GM23248 (cell line): ENCODE results near the gene POLR3C.

ENCODE experiments used
- EZH2 ChIP-seq: fragments of 200-600 bp; sonication (generic); IDR thresholded peaks from 2 replicates; pipeline ENCODE4 v1.6.1; 2018; ENCODE audit warnings: antibody characterized with exemption, mild to moderate bottlenecking; ENCODE audit not compliant: insufficient read depth, poor library complexity, severe bottlenecking
- EZH2phosphoT487 ChIP-seq: fragments of 200-600 bp; sonication (generic); IDR thresholded peaks from 2 replicates; pipeline ENCODE4 v1.6.1; 2018; ENCODE audit warnings: antibody characterized with exemption, moderate library complexity, mild to moderate bottlenecking, low read depth; ENCODE audit not compliant: insufficient read depth

DNA sequence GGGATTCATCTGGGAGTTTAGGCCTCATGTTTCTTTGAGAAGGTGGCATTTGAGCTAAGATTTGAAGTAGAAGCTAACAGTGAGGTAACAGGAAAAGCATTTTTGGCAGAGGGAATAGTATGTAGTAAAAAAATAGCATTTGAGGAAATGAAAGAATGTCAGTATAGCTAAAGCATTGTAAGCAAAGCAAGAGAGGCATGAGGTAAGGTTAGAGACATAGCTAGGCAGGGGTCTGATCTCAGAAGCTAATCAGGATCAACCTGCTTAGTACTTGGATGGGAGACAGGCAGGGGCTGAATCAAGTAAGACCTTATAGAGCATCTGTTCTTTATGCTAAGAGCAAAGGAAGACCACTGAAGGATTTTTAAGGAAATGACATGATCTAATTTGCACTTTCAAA lies 4.0 kb downstream of the POLR3C start:
- no peak for TF ChIP-seq EZH2
- no peak for TF ChIP-seq EZH2phosphoT487
